Fibroblast of pulmonary artery (primary cell): ENCODE results near the gene ARHGEF28.

ENCODE experiments used
- DNase-seq: peaks from one replicate; pipeline ENCODE4 v3.0.0-alpha.2; 2010; ENCODE audit warnings: low read depth
- H3K4me3 ChIP-seq: replicated peaks from 2 replicates; pipeline ENCODE4 v1.5.1; 2011; ENCODE audit warnings: low read depth, mild to moderate bottlenecking, control low read depth, low read length, moderate library complexity
- CTCF ChIP-seq: IDR thresholded peaks from 2 replicates; pipeline ENCODE4 v1.5.1; 2011; ENCODE audit warnings: mild to moderate bottlenecking, control low read depth, low read length, inconsistent platforms; ENCODE audit errors: missing control alignments

ARHGEF28 gene

DNA sequence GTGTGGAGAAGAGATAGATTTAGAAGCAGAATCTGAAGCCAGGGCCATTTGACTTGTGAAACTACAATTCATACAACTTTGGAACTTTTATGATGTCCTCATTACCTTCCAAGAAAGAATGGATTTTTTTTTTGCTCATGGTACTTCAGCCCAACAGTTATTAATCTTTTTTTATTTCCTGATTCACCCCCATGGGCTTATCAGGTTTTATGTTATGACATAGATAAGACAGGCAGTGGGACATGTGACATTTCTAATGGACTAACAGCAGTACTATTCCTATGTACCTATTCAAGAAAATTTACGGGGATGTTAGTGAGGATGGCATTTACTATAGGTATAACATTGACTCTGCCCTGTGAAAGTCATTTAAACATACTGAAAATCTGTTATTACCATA lies 204.7 kb downstream of the ARHGEF28 start:
- no peak for DNase-seq
- no peak for TF ChIP-seq CTCF

GRCh38 chr5:73831066-73831465 lies 205.1 kb downstream of the ARHGEF28 start:
- H3K4me3 ChIP-seq = no peak overlapping the region
- TF ChIP-seq CTCF = no peak
- no peak for DNase-seq

More for the DNA sequence above, 204.7 kb downstream of the ARHGEF28 start:
- no peak overlapping the region for H3K4me3 ChIP-seq

DNA sequence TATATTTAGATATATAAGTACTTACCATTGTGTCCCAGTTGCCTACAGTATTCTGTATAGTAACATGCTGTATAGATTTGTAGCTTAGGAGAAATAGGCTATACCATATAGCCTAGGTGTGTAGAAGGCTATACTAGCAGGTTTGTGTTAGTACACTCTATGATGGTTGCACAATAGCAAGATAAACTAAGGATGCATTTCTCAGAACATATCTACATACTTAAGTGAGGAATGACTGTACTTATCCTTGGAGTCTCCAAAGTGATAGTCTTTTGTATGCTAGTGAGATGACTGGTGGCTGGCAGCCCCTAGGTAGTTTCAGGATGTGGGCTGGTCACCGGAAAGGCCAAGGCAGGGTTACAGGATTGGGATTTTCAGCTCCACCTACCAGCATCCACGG lies 208.7 kb downstream of the ARHGEF28 start:
- TF ChIP-seq CTCF = no peak
- no peak overlapping the region for H3K4me3 ChIP-seq
- no peak for DNase-seq

DNA sequence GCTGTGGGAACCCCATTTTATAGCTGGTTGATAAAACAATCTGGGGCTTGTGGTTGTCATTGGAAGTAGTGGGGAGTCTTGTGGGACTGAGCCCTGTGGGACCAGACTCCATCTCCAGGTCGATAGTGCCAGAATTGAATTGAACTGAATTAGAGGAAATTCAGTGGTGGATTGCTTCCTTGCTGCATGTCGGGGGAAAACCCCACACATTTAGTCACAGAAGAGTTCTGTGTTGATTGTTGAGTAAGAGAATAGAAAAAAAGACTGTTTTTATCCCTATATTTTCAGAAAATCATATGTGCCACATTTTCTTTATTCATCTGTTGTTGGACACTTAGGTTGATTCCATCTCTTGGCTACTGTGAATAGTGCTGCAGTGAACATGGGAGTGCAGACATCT lies 209.7 kb downstream of the ARHGEF28 start:
- no peak for TF ChIP-seq CTCF
- no peak overlapping the region for H3K4me3 ChIP-seq
- no peak for DNase-seq

DNA sequence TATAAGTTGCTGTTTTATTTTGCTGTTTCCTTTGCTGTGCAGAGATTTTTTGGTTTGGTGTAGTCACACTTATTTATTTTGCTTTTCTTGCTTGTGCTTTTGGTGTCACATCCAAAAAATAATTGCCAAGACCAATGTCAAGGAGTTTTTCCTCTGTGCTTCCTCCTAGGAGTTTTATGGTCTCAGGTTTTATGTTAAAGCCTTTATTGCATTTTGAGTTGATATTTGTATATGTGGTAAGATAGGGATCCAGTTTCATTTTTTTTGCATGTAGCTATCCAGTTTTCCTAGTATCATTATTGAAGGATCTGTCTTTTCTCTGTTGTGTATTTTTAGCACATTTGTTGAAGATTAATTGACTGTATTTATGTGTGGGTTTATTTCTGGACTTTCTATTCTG lies 210.6 kb downstream of the ARHGEF28 start:
- DNase-seq = no peak
- no peak overlapping the region for H3K4me3 ChIP-seq
- no peak for TF ChIP-seq CTCF

DNA sequence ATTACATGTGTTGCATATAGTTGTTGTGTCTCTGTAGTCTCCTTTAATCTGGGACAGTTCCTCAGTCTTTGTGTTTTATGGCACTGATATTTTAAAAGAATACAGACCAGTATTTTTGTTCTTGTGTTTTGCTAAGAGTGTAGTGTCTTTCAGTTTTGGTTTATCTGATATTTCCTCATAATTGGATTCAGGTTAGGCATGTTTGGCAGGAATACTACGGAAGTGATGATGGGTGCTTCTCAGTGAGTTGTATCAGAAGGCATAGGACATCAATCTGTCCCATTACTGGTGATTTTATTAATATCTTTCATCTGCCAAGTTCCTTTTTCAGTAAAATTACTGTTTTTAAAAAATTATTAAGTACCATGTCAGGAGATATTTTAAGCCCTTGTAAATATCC lies 212.9 kb downstream of the ARHGEF28 start:
- no peak overlapping the region for H3K4me3 ChIP-seq
- DNase-seq = peak; percentile 38
- TF ChIP-seq CTCF = no peak

GRCh38 chr5:73841641-73842040 lies 215.6 kb downstream of the ARHGEF28 start:
- no peak overlapping the region for H3K4me3 ChIP-seq
- TF ChIP-seq CTCF = no peak
- no peak for DNase-seq
